H9 (cell line): ENCODE data around the gene SLC25A11. TPM values are rescaled to one million over a fixed set of nuclear protein-coding genes. Genes with fewer than 3 reads are reported as not detected.
A peak's percentile ranks its signal among the peaks of the same experiment; 100 is the strongest.

Experiments used
- DNase-seq: peaks from one replicate; pipeline ENCODE4 v3.0.0-alpha.2; 2017
- H2AFZ ChIP-seq: one replicate; pipeline ENCODE4 v1.6.1; 2013; ENCODE audit warnings: mild to moderate bottlenecking, low read length, control low read depth, moderate library complexity
- H2AK5ac ChIP-seq: 2 replicates; pipeline ENCODE4 v1.6.1; 2013; ENCODE audit warnings: low read length, control low read depth, mixed read lengths; ENCODE audit not compliant: insufficient read length
- H2BK120ac ChIP-seq: one replicate; pipeline ENCODE4 v1.6.1; 2013; ENCODE audit warnings: low read depth, mild to moderate bottlenecking, low read length, control low read depth, inconsistent platforms; ENCODE audit not compliant: poor library complexity, severe bottlenecking
- H2BK12ac ChIP-seq: 2 replicates; pipeline ENCODE4 v1.6.1; 2013; ENCODE audit warnings: low read length, control low read depth, mixed read lengths, low read depth; ENCODE audit not compliant: insufficient read length
- H2BK15ac ChIP-seq: 2 replicates; pipeline ENCODE4 v1.6.1; 2013; ENCODE audit warnings: low read depth, low read length, control low read depth
- H2BK20ac ChIP-seq: one replicate; pipeline ENCODE4 v1.6.1; 2013; ENCODE audit warnings: low read depth, mild to moderate bottlenecking, low read length, control low read depth, inconsistent platforms; ENCODE audit not compliant: poor library complexity, severe bottlenecking
- H2BK5ac ChIP-seq: 2 replicates; pipeline ENCODE4 v1.6.1; 2013; ENCODE audit warnings: low read length, control low read depth, mixed read lengths; ENCODE audit not compliant: insufficient read length
- H3K14ac ChIP-seq: 2 replicates; pipeline ENCODE4 v1.6.1; 2013; ENCODE audit warnings: low read length, control low read depth; ENCODE audit not compliant: insufficient read depth
- H3K18ac ChIP-seq: 2 replicates; pipeline ENCODE4 v1.6.1; 2013; ENCODE audit warnings: low read depth, mild to moderate bottlenecking, mixed read lengths, low read length, control low read depth; ENCODE audit not compliant: insufficient read length
- H3K23ac ChIP-seq: 2 replicates; pipeline ENCODE4 v1.6.1; 2013; ENCODE audit warnings: low read length, control low read depth, mixed read lengths, low read depth; ENCODE audit not compliant: insufficient read length
- H3K23me2 ChIP-seq: 2 replicates; pipeline ENCODE4 v1.6.1; 2013; ENCODE audit warnings: low read depth, mild to moderate bottlenecking, mixed read lengths, low read length, control low read depth; ENCODE audit not compliant: insufficient read length, poor library complexity, severe bottlenecking
- H3K27ac ChIP-seq: 2 replicates; pipeline ENCODE4 v1.5.1; 2013; ENCODE audit warnings: low read length, control low read depth, mixed read lengths, low read depth; ENCODE audit not compliant: insufficient read length
- H3K27me3 ChIP-seq: 2 replicates; pipeline ENCODE4 v1.6.1; 2013; ENCODE audit warnings: low read length, control low read depth, inconsistent platforms; ENCODE audit not compliant: insufficient read depth
- H3K4ac ChIP-seq: 2 replicates; pipeline ENCODE4 v1.6.1; 2013; ENCODE audit warnings: low read depth, mild to moderate bottlenecking, control low read depth, inconsistent platforms, low read length, moderate library complexity
- H3K4me1 ChIP-seq: 2 replicates; pipeline ENCODE4 v1.6.1; 2013; ENCODE audit warnings: low read length, control low read depth, inconsistent platforms; ENCODE audit not compliant: insufficient read depth
- H3K4me2 ChIP-seq: 2 replicates; pipeline ENCODE4 v1.6.1; 2013; ENCODE audit warnings: low read length, control low read depth, mixed read lengths; ENCODE audit not compliant: insufficient read length, insufficient read depth
- H3K56ac ChIP-seq: 2 replicates; pipeline ENCODE4 v1.6.1; 2013; ENCODE audit warnings: low read depth, mild to moderate bottlenecking, mixed read lengths, low read length, control low read depth; ENCODE audit not compliant: insufficient read length
- H3K79me1 ChIP-seq: 2 replicates; pipeline ENCODE4 v1.6.1; 2013; ENCODE audit warnings: low read depth, mild to moderate bottlenecking, moderate library complexity, low read length, control low read depth, inconsistent platforms; ENCODE audit not compliant: insufficient read depth, poor library complexity, severe bottlenecking
- H3K79me2 ChIP-seq: 2 replicates; pipeline ENCODE4 v1.6.1; 2013; ENCODE audit warnings: low read length, control low read depth, inconsistent platforms; ENCODE audit not compliant: insufficient read depth
- H3K9ac ChIP-seq: 2 replicates; pipeline ENCODE4 v1.6.1; 2013; ENCODE audit warnings: low read length, control low read depth, mixed read lengths; ENCODE audit not compliant: insufficient read length; ENCODE audit errors: extremely low read depth
- H3K9me3 ChIP-seq: one replicate; pipeline ENCODE4 v1.6.1; 2013; ENCODE audit warnings: low read depth, low read length, inconsistent platforms; ENCODE audit not compliant: control insufficient read depth
- H3T11ph ChIP-seq: one replicate; pipeline ENCODE4 v1.6.1; 2013; ENCODE audit warnings: mild to moderate bottlenecking, low read length, control low read depth, inconsistent platforms
- H4K20me1 ChIP-seq: one replicate; pipeline ENCODE4 v1.6.1; 2013; ENCODE audit not compliant: control insufficient read depth, insufficient read length, insufficient read depth
- H4K5ac ChIP-seq: 2 replicates; pipeline ENCODE4 v1.6.1; 2013; ENCODE audit warnings: low read depth, mild to moderate bottlenecking, mixed read lengths, low read length, control low read depth; ENCODE audit not compliant: insufficient read length
- H4K8ac ChIP-seq: replicated peaks from 2 replicates; pipeline ENCODE4 v1.6.1; 2013; ENCODE audit warnings: low read length, control low read depth, mixed read lengths, low read depth; ENCODE audit not compliant: insufficient read length
- H4K91ac ChIP-seq: 2 replicates; pipeline ENCODE4 v1.6.1; 2013; ENCODE audit warnings: low read depth, mild to moderate bottlenecking, moderate library complexity, mixed read lengths, low read length, control low read depth; ENCODE audit not compliant: insufficient read length
- H3K27ac Mint-ChIP-seq, 3 experiments: 2 replicates in 2 of 3; 3 replicates in 1 of 3; pipeline ENCODE4 v1.8.0; 2020 to 2021; ENCODE audit warnings: mixed read lengths in 3 of 3, mild to moderate bottlenecking in 1 of 3, moderate library complexity in 1 of 3
- H3K27me3 Mint-ChIP-seq: 2 replicates; pipeline ENCODE4 v1.8.0; 2021; ENCODE audit warnings: low read depth, mild to moderate bottlenecking, moderate library complexity, mixed read lengths
- H3K36me3 Mint-ChIP-seq, 3 experiments: 2 replicates in 2 of 3; 3 replicates in 1 of 3; pipeline ENCODE4 v1.8.0; 2020 to 2021; ENCODE audit warnings: low read depth in 3 of 3, mixed read lengths in 3 of 3; ENCODE audit not compliant: insufficient read depth in 1 of 3
- H3K4me1 Mint-ChIP-seq, 2 experiments: 2 replicates each; pipeline ENCODE4 v1.8.0; 2020; ENCODE audit warnings: mixed read lengths in 2 of 2
- H3K4me3 Mint-ChIP-seq, 2 experiments: 2 replicates in 1 of 2; 3 replicates in 1 of 2; pipeline ENCODE4 v1.8.0; 2020 to 2021; ENCODE audit warnings: mild to moderate bottlenecking in 2 of 2, mixed read lengths in 2 of 2, moderate library complexity in 1 of 2
- H3K9me3 Mint-ChIP-seq, 2 experiments: 2 replicates in 1 of 2; 3 replicates in 1 of 2; pipeline ENCODE4 v1.8.0; 2020; ENCODE audit warnings: mild to moderate bottlenecking in 2 of 2, mixed read lengths in 2 of 2, moderate library complexity in 1 of 2
- CTCF ChIP-seq: fragments of 200-600 bp; sonication (generic); conservative IDR thresholded peaks from 3 replicates; pipeline ENCODE4 v1.8.0; 2021; ENCODE audit warnings: antibody characterized with exemption, mild to moderate bottlenecking
- WGBS: extraction: QIAGEN DNeasy Blood & Tissue Kit; methylation state at CpG from one replicate; pipeline ENCODE4 v1.1.7; 2013; ENCODE audit warnings: missing lambda C conversion rate, low lambda C conversion rate, mixed read lengths; ENCODE audit not compliant: insufficient read length; ENCODE audit errors: extremely low coverage; 5-methylcytosine and 5-hydroxymethylcytosine counted together
- total RNA-seq: library from RNA; stranded (reverse); gene quantifications from 2 replicates; pipeline ENCODE4 v1.2.1, GENCODE V29; 2021

Gene SLC25A11
- total RNA-seq, 1 experiment from 2014 or later = 74.9 TPM

- Histone ChIP-seq H3K4ac (no peak within 1 kb of the TSS), H3K9ac (no peak within 1 kb of the TSS), H3K4me2 (peak within 1 kb of the TSS; percentile 76), H4K91ac (no peak within 1 kb of the TSS), H2AK5ac (no peak within 1 kb of the TSS), H4K5ac (no peak within 1 kb of the TSS), H3K27ac (no peak within 1 kb of the TSS), H3K4me1 (no peaks in the 10 kb centered on the region), H3K23ac (no peak within 1 kb of the TSS), H2BK20ac (no peak within 1 kb of the TSS), H3K56ac (no peak within 1 kb of the TSS), H3K79me2 (no peaks in the 10 kb centered on the region), H2AFZ (no peak within 1 kb of the TSS), H2BK15ac (no peak within 1 kb of the TSS), H3K18ac (no peak within 1 kb of the TSS), H4K8ac (no peak within 1 kb of the TSS), H3K14ac (no peak within 1 kb of the TSS), H3K9me3 (no peaks in the 10 kb centered on the region), H2BK5ac (no peak within 1 kb of the TSS), H3K27me3 (peaks cover 1% of the 10 kb centered on the region; the same call in 1 of the 2 replicates), H3K23me2 (peaks cover 14% of the 10 kb centered on the region), H2BK120ac (no peak within 1 kb of the TSS), H3T11ph (no peak within 1 kb of the TSS), H3K79me1 (no peaks in the 10 kb centered on the region), H2BK12ac (no peak within 1 kb of the TSS), H4K20me1 (no peaks in the 10 kb centered on the region)
- Mint-ChIP-seq H3K4me3 (peak within 1 kb of the TSS; percentile 79 to 87), H3K4me1 (peaks cover 18 to 22% of the 10 kb centered on the region in 2 experiments), H3K36me3 (peaks cover 0 to 5% (median 0%) of the 10 kb centered on the region in 3 experiments; a peak in 4 of 7 replicates), H3K27ac (no peak within 1 kb of the TSS), H3K27me3 (peaks cover 59% of the 10 kb centered on the region), H3K9me3 (no peaks in the 10 kb centered on the region)
- WGBS = no CpG with 5 or more reads among the region's 78 CpGs
- TF ChIP-seq CTCF = peak; percentile 71
- peak; percentile 90 for DNase-seq
Measured at GRCh38 chr17:4986951-4987766, 47.3 kb upstream of the SLC25A11 start, which contains the start of gene CAMTA2. Gene CAMTA2, minus strand, starts transcription at chr17:4987675. Its CDS starts 1,453 bp downstream, at chr17:4986222.
